Measurements from ENCODE around the gene DAP. TPM values are rescaled to one million over a fixed set of nuclear protein-coding genes. Genes with fewer than 3 reads are reported as not detected.

The DAP gene
- total and polyA plus RNA-seq, 5 donors from 2014 or later = 39.8 to 64.2 (median 54.0) TPM

DNA sequence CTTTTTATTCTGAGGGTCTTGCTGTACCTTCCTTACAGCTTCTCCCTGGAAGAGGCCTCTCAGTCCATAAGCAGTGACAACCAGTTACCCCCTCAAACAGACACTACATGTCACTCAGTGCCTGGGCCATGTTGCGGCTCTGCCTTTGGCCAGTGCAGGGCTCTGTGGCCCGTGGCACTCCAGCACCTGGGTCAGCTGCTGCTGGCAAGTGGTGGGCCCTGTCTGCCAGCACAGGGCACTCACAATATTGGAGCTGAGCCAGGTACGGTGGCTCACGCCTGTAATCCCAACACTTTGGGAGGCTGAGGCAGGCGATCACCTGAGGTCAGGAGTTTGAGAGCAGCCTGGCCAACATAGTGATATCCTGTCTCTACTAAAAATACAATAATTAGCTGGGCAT lies 24.2 kb downstream of the DAP start:
- peaks cover 6 to 25% (median 10%) of the 10 kb centered on the region in 4 donors for H3K4me1 Mint-ChIP-seq
- no peak overlapping the region for H3K4me3 Mint-ChIP-seq
- H3K9me3 ChIP-seq (ENCODE audit: control insufficient read depth in 2 of 2, low read length in 2 of 2) = no peaks in the 10 kb centered on the region
- H3K4me3 ChIP-seq (ENCODE audit: low read depth, low read length) = no peak overlapping the region
- H3K4me1 ChIP-seq (ENCODE audit: control insufficient read depth, insufficient read depth, low read length, poor library complexity, severe bottlenecking) = no peaks in the 10 kb centered on the region
- no peak overlapping the region for H3K27ac ChIP-seq (ENCODE audit: insufficient read depth, low read length, poor library complexity, severe bottlenecking)
- no peaks in the 10 kb centered on the region for H3K27me3 ChIP-seq (ENCODE audit: control insufficient read depth, insufficient read depth, low read length)
- H3K27ac Mint-ChIP-seq = no peak overlapping the region
- no peak for ATAC-seq (ENCODE audit: low read depth in 2 of 2)
- peaks cover 24% of the 10 kb centered on the region for H3K36me3 ChIP-seq (ENCODE audit: control insufficient read depth, insufficient read depth, low read length)
- H3K9me3 Mint-ChIP-seq = peaks cover 0 to 7% (median 1%) of the 10 kb centered on the region in 7 donors
- no peak for DNase-seq
- peaks cover 40% of the 10 kb centered on the region for H3K36me3 Mint-ChIP-seq
- no peaks in the 10 kb centered on the region for H3K27me3 Mint-ChIP-seq

GRCh38 chr5:10736354-10736753 lies 24.7 kb downstream of the DAP start:
- peaks cover 36% of the 10 kb centered on the region for H3K36me3 Mint-ChIP-seq
- Histone ChIP-seq H3K9me3 (ENCODE audit: control insufficient read depth in 2 of 2, low read length in 2 of 2) (no peaks in the 10 kb centered on the region), H3K4me3 (ENCODE audit: low read depth, low read length) (no peak overlapping the region), H3K4me1 (ENCODE audit: control insufficient read depth, insufficient read depth, low read length, poor library complexity, severe bottlenecking) (no peaks in the 10 kb centered on the region), H3K36me3 (ENCODE audit: control insufficient read depth, insufficient read depth, low read length) (peaks cover 24% of the 10 kb centered on the region), H3K27me3 (ENCODE audit: control insufficient read depth, insufficient read depth, low read length) (no peaks in the 10 kb centered on the region), H3K27ac (ENCODE audit: insufficient read depth, low read length, poor library complexity, severe bottlenecking) (no peak overlapping the region)
- no peak overlapping the region for H3K4me3 Mint-ChIP-seq
- ATAC-seq (ENCODE audit: low read depth in 2 of 2) (no peak), DNase-seq (no peak)
- no peak overlapping the region for H3K27ac Mint-ChIP-seq
- H3K9me3 Mint-ChIP-seq = peaks cover 0 to 7% (median 1%) of the 10 kb centered on the region in 7 donors
- peaks cover 2 to 25% (median 10%) of the 10 kb centered on the region in 4 donors for H3K4me1 Mint-ChIP-seq
- no peaks in the 10 kb centered on the region for H3K27me3 Mint-ChIP-seq

DNA sequence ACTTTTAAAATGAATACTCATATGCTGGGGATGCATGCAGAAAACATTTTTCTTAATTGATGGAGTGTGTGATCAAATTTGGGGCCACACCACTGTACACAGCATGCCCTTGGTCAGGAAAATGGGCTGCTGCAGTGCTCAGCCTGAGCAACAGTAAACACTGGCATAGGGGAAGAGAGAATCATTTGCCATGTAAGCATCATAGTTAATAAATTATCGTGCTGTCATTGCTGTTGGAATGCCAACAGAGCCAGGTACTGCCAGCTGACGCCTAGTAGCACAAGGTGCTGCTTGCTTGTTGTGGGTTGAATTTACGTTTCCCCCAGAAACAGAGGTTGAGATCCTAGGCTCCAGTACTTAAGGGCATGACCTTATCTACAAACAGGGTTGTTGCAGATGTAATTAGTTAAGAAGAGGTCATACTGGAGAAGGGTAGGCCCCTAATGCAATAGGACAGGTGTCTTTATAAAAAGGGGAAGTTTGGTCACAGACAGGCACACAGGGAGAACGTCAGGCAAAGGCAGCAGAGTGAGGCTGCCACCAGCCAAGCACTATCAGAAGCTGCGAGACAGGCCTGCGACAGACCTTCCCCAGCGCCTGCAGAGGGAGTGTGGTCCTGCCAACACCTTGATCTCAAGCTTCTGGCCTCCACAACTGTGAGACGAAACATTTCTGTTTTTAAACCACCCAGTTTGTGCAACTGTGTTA lies 25.3 kb downstream of the DAP start:
- Mint-ChIP-seq H3K27me3 (no peaks in the 10 kb centered on the region), H3K36me3 (peaks cover 31% of the 10 kb centered on the region), H3K4me3 (no peak overlapping the region), H3K9me3 (peaks cover 0 to 5% (median 0%) of the 10 kb centered on the region in 7 donors), H3K4me1 (peaks cover 0 to 25% (median 10%) of the 10 kb centered on the region in 4 donors), H3K27ac (no peak overlapping the region)
- no peaks in the 10 kb centered on the region for H3K27me3 ChIP-seq (ENCODE audit: control insufficient read depth, insufficient read depth, low read length)
- H3K4me1 ChIP-seq (ENCODE audit: control insufficient read depth, insufficient read depth, low read length, poor library complexity, severe bottlenecking) = no peaks in the 10 kb centered on the region
- H3K27ac ChIP-seq (ENCODE audit: insufficient read depth, low read length, poor library complexity, severe bottlenecking) = no peak overlapping the region
- ATAC-seq (ENCODE audit: low read depth in 2 of 2) = peak; percentile 42 to 50
- H3K9me3 ChIP-seq (ENCODE audit: control insufficient read depth in 2 of 2, low read length in 2 of 2) = no peaks in the 10 kb centered on the region
- peaks cover 24% of the 10 kb centered on the region for H3K36me3 ChIP-seq (ENCODE audit: control insufficient read depth, insufficient read depth, low read length)
- H3K4me3 ChIP-seq (ENCODE audit: low read depth, low read length) = no peak overlapping the region
- no peak for DNase-seq

DNA sequence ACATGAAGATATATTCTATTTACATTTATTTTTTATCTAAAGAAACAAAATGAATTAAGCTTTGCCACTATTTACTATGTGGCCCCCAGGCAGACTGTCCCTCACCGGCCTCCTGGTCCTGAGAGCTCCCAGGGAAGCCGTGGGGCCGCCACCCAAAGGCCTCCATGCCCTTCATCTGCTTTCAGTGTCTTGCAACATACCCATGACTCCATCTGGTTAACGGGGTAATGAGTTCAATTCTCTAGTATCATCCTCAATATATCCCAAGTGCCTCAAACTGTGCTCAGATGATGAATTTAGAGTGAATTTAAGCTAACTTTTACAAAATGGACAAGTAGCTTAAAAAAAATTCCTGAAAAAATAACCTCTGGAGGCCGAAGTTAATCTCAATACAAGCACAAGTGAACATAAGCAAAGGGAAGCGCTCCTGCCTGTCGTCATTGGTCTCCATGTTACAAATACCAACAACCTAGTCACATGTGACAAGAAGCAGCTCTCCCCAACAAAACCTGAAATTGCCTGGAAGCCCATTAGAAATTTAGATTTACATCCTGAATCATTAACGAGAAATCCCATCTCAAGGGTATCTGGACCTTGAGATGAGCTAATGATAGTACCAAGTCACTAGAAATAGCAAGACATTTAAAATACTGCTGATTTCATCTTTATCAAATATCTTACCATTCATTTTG lies 26.1 kb downstream of the DAP start:
- DNase-seq = no peak
- no peaks in the 10 kb centered on the region for H3K4me1 ChIP-seq (ENCODE audit: control insufficient read depth, insufficient read depth, low read length, poor library complexity, severe bottlenecking)
- Mint-ChIP-seq H3K27me3 (no peaks in the 10 kb centered on the region), H3K4me3 (no peak overlapping the region), H3K9me3 (peaks cover 0 to 2% (median 0%) of the 10 kb centered on the region in 7 donors), H3K4me1 (peaks cover 0 to 24% (median 10%) of the 10 kb centered on the region in 4 donors), H3K27ac (no peak overlapping the region), H3K36me3 (peaks cover 24% of the 10 kb centered on the region)
- H3K36me3 ChIP-seq (ENCODE audit: control insufficient read depth, insufficient read depth, low read length) = peaks cover 24% of the 10 kb centered on the region
- H3K27me3 ChIP-seq (ENCODE audit: control insufficient read depth, insufficient read depth, low read length) = no peaks in the 10 kb centered on the region
- no peak for ATAC-seq (ENCODE audit: low read depth in 2 of 2)
- no peak overlapping the region for H3K4me3 ChIP-seq (ENCODE audit: low read depth, low read length)
- H3K9me3 ChIP-seq (ENCODE audit: control insufficient read depth in 2 of 2, low read length in 2 of 2) = no peaks in the 10 kb centered on the region
- no peak overlapping the region for H3K27ac ChIP-seq (ENCODE audit: insufficient read depth, low read length, poor library complexity, severe bottlenecking)

DNA sequence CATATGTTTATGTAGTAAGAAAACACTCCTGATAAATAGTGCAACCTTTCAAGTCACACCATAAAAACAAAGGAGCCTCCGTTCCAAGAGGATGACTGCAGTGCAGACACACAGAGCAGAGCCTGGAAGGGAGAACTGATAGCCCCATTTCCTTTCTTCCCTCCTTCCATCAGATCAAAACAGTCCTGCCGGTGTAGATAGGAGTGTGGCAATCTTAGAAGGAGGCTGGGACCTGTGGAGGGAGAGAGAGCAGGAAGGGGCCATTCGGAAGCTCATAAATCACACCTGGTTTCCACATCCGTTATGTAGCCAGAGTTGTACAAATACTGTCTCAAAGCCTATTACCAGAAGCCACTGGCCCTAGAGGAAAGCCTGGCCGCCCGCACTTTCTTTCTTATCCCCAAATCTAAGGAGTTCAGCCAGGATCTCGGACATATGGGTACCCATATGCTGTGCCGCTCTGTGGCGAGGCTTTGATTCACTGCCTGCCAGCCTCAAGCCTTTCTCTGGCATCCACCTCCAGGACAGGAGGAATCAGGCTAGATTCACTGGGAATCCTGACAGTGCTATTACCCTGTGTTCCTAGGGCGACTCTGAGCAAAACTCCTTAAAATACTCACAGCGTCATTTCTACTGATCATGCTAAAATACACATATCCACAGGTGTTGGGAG lies 26.9 kb downstream of the DAP start:
- peaks cover 22% of the 10 kb centered on the region for H3K36me3 ChIP-seq (ENCODE audit: control insufficient read depth, insufficient read depth, low read length)
- no peaks in the 10 kb centered on the region for H3K4me1 ChIP-seq (ENCODE audit: control insufficient read depth, insufficient read depth, low read length, poor library complexity, severe bottlenecking)
- no peak overlapping the region for H3K27ac ChIP-seq (ENCODE audit: insufficient read depth, low read length, poor library complexity, severe bottlenecking)
- Mint-ChIP-seq H3K4me3 (no peak overlapping the region), H3K27me3 (no peaks in the 10 kb centered on the region), H3K27ac (peak overlapping the region in 1 of 3 donors; percentile 38), H3K4me1 (peaks cover 4 to 27% (median 15%) of the 10 kb centered on the region in 4 donors), H3K36me3 (peaks cover 24% of the 10 kb centered on the region), H3K9me3 (peaks cover 0 to 2% (median 0%) of the 10 kb centered on the region in 7 donors)
- no peaks in the 10 kb centered on the region for H3K9me3 ChIP-seq (ENCODE audit: control insufficient read depth in 2 of 2, low read length in 2 of 2)
- DNase-seq = no peak
- H3K4me3 ChIP-seq (ENCODE audit: low read depth, low read length) = no peak overlapping the region
- no peaks in the 10 kb centered on the region for H3K27me3 ChIP-seq (ENCODE audit: control insufficient read depth, insufficient read depth, low read length)
- ATAC-seq (ENCODE audit: low read depth in 2 of 2) = no peak

DNA sequence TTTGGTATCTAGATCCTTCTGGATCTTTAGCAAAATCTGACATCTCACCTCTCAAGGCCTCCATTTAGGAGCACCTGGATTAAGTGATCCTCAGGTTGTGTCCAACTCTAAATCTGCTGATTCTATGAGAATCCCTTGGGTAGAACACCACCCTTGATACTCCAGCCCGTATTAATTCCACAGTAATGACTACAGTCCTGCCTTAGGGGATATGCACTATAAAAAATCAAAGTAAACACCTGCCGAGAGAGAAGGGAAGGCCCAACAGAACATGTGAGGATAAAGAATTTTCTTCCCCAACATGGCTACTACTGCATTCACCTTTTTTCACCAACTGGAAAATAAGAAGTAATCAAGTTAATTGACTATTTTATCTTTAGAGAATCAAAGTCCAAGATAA lies 27.6 kb downstream of the DAP start:
- Mint-ChIP-seq H3K4me1 (peaks cover 4 to 28% (median 19%) of the 10 kb centered on the region in 4 donors), H3K36me3 (peaks cover 24% of the 10 kb centered on the region), H3K4me3 (no peak overlapping the region), H3K27ac (peak overlapping the region in 2 of 3 donors; percentile 19 to 38), H3K27me3 (no peaks in the 10 kb centered on the region), H3K9me3 (peaks cover 0 to 2% (median 0%) of the 10 kb centered on the region in 7 donors)
- ATAC-seq (ENCODE audit: low read depth in 2 of 2) (no peak), DNase-seq (no peak)
- H3K4me3 ChIP-seq (ENCODE audit: low read depth, low read length) = no peak overlapping the region
- no peaks in the 10 kb centered on the region for H3K9me3 ChIP-seq (ENCODE audit: control insufficient read depth in 2 of 2, low read length in 2 of 2)
- H3K27me3 ChIP-seq (ENCODE audit: control insufficient read depth, insufficient read depth, low read length) = no peaks in the 10 kb centered on the region
- H3K4me1 ChIP-seq (ENCODE audit: control insufficient read depth, insufficient read depth, low read length, poor library complexity, severe bottlenecking) = no peaks in the 10 kb centered on the region
- H3K36me3 ChIP-seq (ENCODE audit: control insufficient read depth, insufficient read depth, low read length) = peaks cover 22% of the 10 kb centered on the region
- no peak overlapping the region for H3K27ac ChIP-seq (ENCODE audit: insufficient read depth, low read length, poor library complexity, severe bottlenecking)

DNA sequence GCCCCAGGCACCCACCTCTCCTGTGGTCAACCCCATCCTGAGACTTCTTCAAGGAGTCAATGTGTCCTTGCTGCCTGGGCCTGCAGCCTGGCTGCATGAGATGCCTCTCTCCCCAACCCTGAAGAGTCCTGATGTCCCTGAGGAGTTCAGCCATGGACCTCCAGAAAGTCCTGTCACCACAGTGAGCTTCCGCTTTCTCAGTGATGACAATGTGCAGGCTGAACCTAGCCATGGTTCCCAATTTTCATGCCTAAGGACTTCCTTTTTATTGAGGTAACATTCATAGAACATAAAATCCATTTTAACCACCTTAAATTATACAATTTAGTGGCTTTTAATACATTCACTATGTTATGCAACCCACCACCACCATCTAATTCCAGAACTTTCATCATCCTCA lies 29.1 kb downstream of the DAP start:
- H3K9me3 Mint-ChIP-seq = peaks cover 0 to 2% (median 0%) of the 10 kb centered on the region in 7 donors
- Histone ChIP-seq H3K9me3 (ENCODE audit: control insufficient read depth in 2 of 2, low read length in 2 of 2) (no peaks in the 10 kb centered on the region), H3K27me3 (ENCODE audit: control insufficient read depth, insufficient read depth, low read length) (no peaks in the 10 kb centered on the region), H3K27ac (ENCODE audit: insufficient read depth, low read length, poor library complexity, severe bottlenecking) (no peak overlapping the region), H3K36me3 (ENCODE audit: control insufficient read depth, insufficient read depth, low read length) (peaks cover 17% of the 10 kb centered on the region), H3K4me1 (ENCODE audit: control insufficient read depth, insufficient read depth, low read length, poor library complexity, severe bottlenecking) (no peaks in the 10 kb centered on the region), H3K4me3 (ENCODE audit: low read depth, low read length) (no peak overlapping the region)
- no peaks in the 10 kb centered on the region for H3K27me3 Mint-ChIP-seq
- peaks cover 21% of the 10 kb centered on the region for H3K36me3 Mint-ChIP-seq
- ATAC-seq (ENCODE audit: low read depth in 2 of 2) (no peak), DNase-seq (no peak)
- H3K4me3 Mint-ChIP-seq = no peak overlapping the region
- H3K27ac Mint-ChIP-seq = peak overlapping the region in 1 of 3 donors; percentile 19
- peaks cover 4 to 34% (median 18%) of the 10 kb centered on the region in 4 donors for H3K4me1 Mint-ChIP-seq

Data from CD4-positive, CD25-positive, alpha-beta regulatory T cell (primary cell).